Stimulated activated naive CD4-positive, alpha-beta T cell (primary cell): ENCODE results near the gene EXO5.
"Not testable (repeated sequence)": the region's sequence is repeated elsewhere in the genome, so short reads cannot be mapped to it uniquely, and the experiment has no call there.

Source experiments
- DNase-seq, 6 experiments: peaks; one replicate each; lab custom pipeline; 2025; lab: John Stamatoyannopoulos, UW

Gene EXO5, protein sequence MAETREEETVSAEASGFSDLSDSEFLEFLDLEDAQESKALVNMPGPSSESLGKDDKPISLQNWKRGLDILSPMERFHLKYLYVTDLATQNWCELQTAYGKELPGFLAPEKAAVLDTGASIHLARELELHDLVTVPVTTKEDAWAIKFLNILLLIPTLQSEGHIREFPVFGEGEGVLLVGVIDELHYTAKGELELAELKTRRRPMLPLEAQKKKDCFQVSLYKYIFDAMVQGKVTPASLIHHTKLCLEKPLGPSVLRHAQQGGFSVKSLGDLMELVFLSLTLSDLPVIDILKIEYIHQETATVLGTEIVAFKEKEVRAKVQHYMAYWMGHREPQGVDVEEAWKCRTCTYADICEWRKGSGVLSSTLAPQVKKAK

DNA sequence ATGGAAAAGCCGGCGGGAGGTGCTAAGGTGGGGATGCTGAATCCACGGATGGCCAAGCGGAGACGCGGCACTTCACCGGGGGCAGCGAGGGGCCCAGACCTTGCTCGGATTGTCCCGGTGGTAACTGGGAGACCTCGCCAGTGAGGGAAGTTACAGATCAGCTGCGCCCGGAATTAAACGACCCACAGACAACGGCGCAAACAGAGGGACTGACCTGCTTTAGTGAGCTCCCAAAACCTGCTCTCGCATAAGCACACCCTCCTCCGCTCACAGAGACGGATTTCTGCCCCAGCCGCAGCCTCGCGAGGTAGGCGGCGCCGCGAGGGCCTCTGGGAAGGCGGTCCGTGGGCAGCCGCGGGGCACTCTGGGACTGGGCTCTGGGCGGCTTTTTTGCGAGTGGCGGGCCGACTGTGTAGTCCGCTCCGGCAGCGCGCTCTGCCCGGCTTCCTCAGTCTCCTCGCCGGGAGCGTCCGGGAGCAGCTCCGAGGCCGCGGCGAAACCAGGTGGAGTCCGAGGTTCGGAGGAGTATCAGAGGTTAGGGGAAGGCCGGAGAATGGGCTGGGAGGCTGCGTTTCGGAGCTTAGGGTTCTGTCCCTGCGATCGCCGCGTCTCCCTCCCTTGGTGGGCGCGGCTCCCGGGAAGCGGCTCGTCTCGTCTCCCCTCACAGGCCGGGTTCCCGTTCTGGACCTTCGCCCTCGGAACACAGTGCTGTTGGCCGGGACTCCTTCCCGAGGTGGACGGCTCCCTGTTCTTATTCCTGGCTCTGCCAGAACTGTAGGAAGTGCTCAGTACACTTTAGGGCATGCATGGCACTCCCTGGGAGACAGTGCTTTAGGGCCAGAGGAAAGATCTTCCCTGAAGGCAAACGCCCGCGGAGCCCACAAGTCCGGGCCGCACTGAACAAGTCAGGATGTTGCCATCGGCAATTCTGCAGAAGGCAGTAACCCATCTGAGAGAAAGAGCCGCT lies at the start of gene EXO5:
Gene EXO5, plus strand, starts transcription at position 393 of the 967 bp plus-strand sequence. CDS start 5,778 bp downstream, outside the sequence.
- peak; percentile 44 to 69 (median 62) for DNase-seq

DNA sequence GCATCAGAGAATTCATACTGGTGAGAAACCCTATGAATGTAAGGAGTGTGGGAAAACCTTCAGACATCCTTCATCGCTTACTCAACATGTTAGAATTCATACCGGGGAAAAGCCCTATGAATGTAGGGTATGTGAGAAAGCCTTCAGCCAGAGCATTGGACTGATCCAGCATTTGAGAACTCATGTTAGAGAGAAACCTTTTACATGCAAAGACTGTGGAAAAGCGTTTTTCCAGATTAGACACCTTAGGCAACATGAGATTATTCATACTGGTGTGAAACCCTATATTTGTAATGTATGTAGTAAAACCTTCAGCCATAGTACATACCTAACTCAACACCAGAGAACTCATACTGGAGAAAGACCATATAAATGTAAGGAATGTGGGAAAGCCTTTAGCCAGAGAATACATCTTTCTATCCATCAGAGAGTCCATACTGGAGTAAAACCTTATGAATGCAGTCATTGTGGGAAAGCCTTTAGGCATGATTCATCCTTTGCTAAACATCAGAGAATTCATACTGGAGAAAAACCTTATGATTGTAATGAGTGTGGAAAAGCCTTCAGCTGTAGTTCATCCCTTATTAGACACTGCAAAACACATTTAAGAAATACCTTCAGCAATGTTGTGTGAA lies 45.5 kb upstream of the EXO5 start:
- peak in 1 of 6 experiments; percentile 16 for DNase-seq

GRCh38 chr1:40469327-40469726 lies 39.2 kb upstream of the EXO5 start:
- no peak for DNase-seq

- DNase-seq: no peak
Observed at GRCh38 chr1:40475268-40475667, 33.3 kb upstream of the EXO5 start.

DNA sequence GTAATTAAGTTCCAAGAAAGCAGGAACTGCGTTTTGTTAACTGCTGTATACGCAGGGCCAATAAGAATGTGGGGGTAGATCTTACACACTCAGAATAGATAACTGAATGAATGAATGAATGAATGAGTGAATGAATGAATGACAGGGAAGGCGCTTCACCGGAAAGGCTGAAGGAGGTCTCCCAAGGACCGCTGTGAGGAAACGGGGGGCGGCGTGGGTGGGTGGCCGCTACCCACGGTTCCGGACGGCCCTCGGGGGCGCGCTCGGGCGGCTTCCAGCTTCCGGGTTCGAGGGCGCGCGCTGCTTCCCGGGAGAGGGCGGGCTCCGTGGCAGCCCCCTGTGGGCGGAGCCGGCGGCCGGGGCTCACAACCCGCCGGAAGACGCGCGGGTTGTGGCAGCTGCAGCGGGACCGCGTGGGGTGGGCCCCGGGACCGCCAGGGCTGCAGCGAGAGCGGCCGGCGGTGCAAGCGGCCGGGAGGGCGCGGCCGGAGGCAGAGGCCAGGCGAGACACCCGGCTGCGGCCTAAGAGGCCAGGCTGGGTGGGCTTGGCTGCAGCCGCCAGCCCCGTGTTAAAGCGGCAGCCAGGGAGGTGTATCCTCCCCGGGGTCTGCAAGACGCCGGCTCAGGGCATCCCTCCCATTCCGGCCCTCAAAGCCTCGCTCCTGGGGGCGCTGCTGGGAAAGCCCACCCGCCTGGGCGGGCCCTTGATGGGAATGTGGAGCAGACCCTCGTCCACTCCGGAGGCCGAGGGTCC lies 31.5 kb upstream of the EXO5 start, which contains the start of gene ZFP69:
Gene ZFP69, plus strand, starts transcription at position 367 of the 754 bp plus-strand sequence. CDS start 2,072 bp downstream, outside the sequence.
- peak; percentile 26 to 69 (median 52) for DNase-seq

- peak in 3 of 6 experiments; percentile 14 to 23 (median 21) for DNase-seq
Observed at GRCh38 chr1:40477678-40478053, 30.9 kb upstream of the EXO5 start.

- no peak for DNase-seq
Observed at GRCh38 chr1:40478276-40478675, 30.3 kb upstream of the EXO5 start.

- no peak for DNase-seq
Observed at GRCh38 chr1:40479156-40479555, 29.4 kb upstream of the EXO5 start.

GRCh38 chr1:40495315-40495903 lies 13.2 kb upstream of the EXO5 start:
- DNase-seq: no peak

- DNase-seq: not testable (repeated sequence)
Observed at GRCh38 chr1:40502651-40503050, 5.9 kb upstream of the EXO5 start.

GRCh38 chr1:40507973-40508372 lies 594 bp upstream of the EXO5 start:
- DNase-seq: no peak

- no peak for DNase-seq
Observed at GRCh38 chr1:40519517-40519916, 10.9 kb downstream of the EXO5 start.

DNA sequence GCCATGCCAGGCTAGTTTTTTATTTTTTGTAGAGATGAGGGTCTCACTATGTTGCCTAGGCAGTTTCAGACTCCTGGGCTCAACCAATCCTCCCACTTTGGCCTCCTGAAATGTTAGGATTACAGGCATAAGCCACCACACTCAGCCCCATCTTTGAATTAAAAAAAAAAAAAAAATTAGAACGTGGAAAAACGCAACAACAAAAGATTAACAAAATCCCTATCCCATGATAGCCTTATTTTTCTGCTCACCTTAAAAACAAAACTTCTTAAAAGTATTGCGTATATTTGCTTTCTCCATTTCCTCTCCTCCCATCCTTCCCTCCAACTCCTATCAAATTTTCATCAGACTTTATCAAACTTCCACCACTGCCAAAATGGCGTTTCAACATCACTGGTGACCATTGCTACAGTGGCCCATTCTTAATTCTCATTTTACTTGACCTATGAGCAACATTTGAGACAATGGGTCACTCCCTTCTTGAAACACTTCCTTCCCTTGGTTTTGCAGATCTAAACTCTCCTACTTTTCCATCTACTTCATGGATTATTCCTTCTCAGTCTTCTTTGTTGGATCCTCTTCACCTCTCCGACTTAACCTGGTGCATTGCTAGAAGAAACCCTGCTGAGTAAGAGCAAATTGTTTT lies 22.3 kb downstream of the EXO5 start:
- DNase-seq: no peak

DNA sequence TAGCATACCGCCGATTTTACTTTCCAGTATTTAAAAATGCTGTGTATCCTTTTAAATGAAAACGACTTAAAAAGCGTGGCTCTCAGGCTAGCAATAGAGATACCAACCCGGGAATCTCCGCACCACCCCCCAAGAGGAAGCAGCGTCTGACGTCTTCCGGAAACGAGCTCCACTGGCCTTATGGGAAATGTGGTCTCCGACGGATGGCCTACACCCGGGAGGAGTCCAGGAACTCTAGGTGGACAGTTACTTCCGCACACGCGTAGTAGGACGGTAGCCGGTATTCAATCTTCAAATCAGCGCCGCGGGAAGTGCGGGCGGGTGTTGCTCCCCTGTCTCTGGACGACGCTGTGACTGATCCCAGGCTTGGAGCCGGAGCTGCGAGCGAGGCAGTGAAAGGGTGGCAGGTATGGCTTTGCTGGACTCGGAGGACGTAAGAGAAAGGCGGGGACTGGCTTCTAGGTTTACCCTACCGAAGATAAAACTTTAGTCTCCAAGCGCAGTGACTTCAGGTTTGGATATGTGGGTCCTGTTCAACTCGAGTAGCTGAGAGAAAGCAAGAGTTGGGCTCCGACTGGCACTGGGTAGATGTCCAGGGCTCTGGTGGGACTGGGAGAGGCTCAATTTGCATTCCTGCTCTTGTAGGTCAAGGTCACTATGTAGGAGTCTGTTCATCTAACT lies 23.0 kb downstream of the EXO5 start, which contains the start of gene ZNF684:
Gene ZNF684, plus strand, starts transcription at position 257 of the 681 bp plus-strand sequence. CDS start 1,530 bp downstream, outside the sequence.
- peak; percentile 64 to 85 (median 78) for DNase-seq

- DNase-seq: no peak
Observed at GRCh38 chr1:40532062-40532389, 23.5 kb downstream of the EXO5 start.

- DNase-seq: peak in 1 of 6 experiments; percentile 12
Observed at GRCh38 chr1:40532844-40533424, 24.4 kb downstream of the EXO5 start.

GRCh38 chr1:40534589-40534988 lies 26.0 kb downstream of the EXO5 start:
- DNase-seq: no peak

- DNase-seq: no peak
Observed at GRCh38 chr1:40535732-40536131, 27.2 kb downstream of the EXO5 start.

GRCh38 chr1:40539338-40539737 lies 30.8 kb downstream of the EXO5 start:
- DNase-seq: no peak
